ENCODE measurements around the gene MITF.

MITF gene, protein sequence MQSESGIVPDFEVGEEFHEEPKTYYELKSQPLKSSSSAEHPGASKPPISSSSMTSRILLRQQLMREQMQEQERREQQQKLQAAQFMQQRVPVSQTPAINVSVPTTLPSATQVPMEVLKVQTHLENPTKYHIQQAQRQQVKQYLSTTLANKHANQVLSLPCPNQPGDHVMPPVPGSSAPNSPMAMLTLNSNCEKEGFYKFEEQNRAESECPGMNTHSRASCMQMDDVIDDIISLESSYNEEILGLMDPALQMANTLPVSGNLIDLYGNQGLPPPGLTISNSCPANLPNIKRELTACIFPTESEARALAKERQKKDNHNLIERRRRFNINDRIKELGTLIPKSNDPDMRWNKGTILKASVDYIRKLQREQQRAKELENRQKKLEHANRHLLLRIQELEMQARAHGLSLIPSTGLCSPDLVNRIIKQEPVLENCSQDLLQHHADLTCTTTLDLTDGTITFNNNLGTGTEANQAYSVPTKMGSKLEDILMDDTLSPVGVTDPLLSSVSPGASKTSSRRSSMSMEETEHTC

DNA sequence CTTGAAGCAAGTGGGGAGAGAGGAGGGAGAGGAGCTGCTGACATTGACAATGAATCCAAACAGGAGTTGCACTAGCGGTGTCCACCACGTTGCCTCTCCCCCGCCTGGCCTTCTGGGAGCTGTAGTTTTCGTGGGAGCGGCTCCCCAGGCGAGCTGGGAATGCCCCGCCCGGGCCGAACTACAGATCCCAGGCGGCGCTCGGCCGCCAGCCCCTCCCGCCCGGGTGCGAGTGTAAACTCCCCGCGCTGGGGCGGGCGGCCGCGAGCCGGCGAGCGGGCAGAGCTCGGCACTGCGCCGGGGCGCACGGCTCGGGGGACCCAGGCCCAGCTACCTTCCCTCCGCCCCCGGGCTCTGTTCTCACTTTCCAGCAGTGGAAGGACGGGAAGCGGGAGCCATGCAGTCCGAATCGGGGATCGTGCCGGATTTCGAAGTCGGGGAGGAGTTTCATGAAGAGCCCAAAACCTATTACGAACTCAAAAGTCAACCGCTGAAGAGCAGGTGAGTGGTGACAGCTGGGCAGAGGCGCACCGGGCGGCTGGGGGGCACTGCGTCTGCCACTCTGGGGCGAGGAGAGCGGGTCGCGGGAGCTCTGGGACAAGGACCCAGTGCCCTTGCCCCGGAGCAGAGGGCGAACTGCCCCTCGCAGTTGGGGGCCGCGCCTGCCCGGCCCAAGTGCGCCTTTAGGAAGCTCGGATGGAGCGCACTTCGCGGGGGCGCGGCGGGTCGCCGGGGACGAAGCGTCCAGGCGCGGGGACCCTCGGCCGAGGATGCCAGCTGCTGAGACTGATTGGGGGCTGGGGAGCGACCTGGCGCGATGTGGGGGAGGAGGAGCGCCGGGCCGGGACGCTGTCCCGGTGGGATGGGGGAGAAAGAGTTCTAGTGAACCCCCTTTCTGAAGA, at the start of gene MITF:
Gene MITF, plus strand, starts transcription at position 261 of the 899 bp plus-strand sequence. Its CDS starts 134 bp downstream, at position 395.
- peak; percentile 96 for DNase-seq

DNA sequence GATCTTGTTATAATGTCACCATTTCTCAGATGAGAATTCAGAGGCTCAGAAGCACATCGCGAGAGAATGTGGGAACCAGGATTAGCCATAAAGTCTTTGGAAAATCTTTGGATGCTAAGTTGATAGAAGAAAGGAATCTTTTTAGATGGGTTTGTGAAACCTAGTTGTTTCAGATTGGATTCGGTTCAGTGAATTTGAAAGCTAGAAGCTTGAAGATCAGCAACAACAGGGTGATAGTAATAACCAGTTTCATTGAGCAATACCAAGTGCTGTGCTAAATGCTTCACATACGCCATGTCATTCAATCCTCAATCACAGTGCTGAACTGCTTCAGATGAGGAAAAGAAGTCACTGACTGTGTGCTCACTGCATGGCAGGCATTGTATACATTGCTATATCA, 47.4 kb upstream of the MITF start:
- peak; percentile 41 for DNase-seq

DNA sequence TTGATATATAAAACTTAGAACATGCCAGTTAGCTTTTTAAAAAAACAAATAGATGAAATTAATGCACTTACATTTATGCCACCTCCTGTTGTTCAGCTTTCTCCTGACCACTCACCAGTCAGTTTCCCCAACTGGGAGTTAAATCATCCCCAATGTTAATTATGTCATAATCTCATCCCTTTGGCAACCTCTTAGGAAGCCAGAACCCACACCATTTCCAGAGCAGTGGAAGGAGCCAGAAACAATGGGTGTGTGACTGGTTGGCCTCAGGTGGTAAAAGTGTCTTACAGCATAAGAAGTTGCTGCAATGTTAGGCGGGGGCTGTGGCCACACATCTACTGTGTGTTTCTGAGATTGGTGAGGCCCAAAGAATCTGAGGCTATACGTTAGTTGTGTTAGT, 46.5 kb upstream of the MITF start:
- DNase-seq, result peak; percentile 34

DNA sequence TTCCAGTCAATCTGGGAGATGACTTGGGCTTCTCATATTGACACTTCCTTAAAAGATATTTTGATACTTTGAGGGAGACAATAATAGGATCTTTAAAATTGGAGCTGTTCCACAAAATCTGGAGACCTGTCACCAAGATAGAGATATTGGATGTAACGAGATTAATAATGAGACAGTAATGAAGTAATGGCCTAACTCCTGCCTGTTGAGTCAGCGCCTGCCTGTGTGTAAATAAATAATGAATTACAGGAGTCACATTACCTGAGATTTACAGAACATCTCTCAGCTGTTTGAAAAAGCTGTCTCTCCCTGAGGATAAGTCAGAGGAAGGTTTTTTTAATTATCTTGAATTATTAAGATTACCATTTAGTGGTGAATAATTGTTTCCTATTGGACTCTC, 43.8 kb upstream of the MITF start:
- DNase-seq, result no peak

- no peak for DNase-seq
These were observed 43.3 kb upstream of the MITF start for GRCh38 chr3:69695933-69696332.

GRCh38 chr3:69696367-69696766, 42.9 kb upstream of the MITF start:
- no peak for DNase-seq

GRCh38 chr3:69697381-69697780, 41.9 kb upstream of the MITF start:
- DNase-seq, result peak; percentile 59

DNA sequence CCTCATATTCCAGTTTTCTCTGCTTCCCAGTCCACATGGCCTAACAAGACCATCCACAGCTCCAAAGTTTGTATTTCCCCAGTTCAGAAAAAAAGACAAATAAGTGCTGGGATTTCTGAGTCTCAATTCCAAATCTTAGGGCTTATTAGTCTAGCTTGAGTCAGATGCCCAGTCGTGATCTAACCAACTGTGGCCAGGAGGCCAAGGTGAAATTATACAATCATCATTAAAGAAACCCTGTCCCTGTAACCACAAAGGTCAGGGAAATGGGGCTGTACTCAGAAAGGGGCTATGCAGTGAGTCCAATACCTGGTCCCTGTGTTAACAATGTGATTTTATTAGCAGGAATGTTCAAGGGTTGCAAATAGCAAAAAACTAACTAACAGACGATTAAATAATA, 40.5 kb upstream of the MITF start:
- no peak for DNase-seq

- DNase-seq, result no peak
These were observed 40.1 kb upstream of the MITF start for GRCh38 chr3:69699183-69699582.

GRCh38 chr3:69700949-69701348, 38.3 kb upstream of the MITF start:
- DNase-seq, result no peak

DNA sequence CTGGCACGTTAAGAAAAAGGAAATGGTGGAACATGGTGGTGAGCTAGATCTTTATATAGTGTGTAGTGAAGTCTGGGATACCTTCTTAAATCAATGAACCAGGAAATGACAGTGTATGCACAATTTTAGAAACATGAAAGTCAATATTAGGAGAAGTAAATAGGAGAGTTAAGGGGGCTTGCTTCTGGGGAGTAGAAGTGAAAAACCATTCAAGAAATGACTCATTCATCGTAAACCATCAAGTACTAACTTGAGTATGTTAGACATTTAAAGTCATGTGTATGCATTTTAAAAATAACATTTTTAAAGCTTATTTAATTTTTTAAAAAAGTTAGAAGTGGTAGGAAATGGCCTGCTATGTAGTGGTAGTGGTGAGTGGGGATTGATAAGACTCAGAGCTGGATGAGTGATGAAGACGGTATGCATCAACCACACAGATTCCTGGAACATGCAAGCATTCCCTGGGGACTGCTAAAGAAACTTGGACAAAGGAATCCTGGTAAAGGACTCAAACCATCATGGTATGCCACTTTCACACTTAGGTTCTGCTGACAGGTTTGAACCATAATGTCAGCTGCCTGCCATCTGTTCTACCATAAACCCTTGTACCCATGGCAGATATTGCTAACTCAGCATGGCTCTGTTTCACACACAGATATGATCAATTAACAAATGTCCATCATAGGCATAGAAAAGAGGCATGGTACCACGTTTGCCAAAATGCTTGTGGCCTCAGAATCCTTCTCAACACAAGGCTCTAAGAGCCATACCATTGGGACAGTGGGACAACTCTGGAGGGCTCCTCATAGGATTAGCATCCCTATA, 28.9 kb upstream of the MITF start:
- no peak for DNase-seq

DNA sequence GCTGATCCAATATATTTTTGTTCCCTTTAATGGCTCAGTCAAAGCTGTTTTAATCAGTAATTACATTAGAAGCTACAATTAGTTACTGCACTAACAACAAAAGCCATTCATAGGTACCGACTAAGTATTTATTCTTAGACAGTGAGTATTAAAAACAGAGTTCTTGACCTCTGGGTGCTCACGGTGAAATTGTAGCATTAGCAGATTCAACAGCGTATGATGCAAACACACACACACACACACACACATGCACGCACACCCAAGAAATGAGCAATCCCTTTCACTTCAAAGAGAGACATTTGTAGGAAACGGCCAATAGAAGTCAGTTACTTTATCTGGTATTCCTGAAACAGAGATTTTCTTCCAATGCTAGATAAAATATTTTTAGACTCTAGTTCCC, 27.0 kb upstream of the MITF start:
- DNase-seq, result no peak

DNA sequence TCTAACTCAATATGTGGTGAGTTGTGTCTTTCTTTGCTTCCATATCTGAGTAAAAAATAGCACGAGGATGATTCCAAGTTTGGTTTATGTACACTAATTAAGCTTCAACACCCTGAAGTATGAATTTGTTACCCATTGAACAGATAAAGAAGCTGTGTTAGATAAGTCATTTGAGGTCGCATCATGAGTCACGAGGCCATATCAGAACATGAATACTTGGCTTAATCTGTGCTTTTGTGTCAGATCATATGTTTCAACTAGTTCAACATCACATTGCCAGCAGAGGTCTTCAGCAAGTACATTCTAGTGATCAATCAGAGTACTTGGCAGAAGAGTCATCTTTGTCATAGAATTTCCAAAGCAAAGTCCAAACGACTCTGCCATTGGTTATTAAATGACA, 26.3 kb upstream of the MITF start:
- no peak for DNase-seq

DNA sequence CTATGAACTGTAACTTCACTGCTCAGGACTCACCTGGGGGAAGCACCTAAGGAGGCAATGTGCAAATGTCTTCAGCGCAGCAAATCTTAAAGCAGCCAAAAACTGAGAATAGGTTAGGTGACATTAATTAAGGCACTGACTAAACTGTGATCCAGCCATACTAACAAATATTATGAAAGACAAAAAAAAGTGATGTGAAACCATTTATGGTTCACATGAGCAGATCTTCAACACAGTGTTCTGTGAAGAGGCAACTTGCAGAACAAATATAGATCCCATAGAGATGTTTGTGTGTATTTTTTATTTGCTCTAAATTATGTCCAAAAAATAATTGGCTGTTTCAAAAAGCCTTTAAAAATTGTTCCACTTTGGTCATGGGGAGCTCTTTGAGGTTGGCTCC, 24.1 kb upstream of the MITF start:
- DNase-seq, result peak; percentile 54

DNA sequence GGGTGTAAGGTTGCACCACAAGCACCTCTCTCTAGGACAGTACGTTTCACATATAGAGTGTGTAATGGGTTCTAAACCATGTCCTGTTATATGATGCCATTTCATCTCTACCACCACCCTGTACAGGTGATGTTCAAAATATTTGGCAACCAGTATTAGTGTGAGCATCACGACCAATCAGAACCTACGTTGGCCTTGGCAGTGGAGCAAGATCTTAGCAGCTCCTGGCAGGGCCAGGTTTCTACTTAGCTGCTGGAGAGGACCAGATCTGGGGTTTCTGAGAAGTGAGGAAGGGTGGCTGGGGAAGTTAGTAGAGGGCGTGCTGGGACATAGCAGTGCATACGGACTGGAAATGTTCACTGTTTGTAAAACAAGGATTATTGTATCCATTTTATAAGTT, 23.1 kb upstream of the MITF start:
- DNase-seq, result no peak

GRCh38 chr3:69718866-69719586, 20.2 kb upstream of the MITF start:
- no peak for DNase-seq

DNA sequence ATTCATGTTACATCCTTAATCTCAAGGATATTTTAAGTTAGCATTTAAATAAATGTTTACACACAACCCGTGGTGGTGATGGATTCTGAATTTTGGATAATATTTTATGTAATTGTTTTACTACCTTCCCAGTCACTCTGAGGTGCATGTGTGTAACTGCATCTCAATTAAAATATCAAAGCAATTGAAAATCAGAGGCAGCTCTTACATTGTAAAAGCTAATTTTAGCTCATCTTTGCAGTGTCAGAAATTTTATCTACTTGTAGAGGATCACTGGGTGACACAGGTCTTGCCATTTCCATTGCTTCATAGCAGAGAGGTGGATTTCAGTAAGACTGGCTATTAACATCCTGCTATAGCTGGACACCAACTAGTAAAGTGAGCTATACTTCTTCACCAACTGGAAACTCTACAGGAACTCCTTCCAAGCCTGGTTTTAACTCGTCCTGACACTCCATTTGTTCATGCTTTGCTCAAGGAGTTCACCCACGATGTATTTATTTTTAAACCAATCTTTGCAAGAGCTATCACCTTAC, 19.6 kb upstream of the MITF start:
- no peak for DNase-seq

DNA sequence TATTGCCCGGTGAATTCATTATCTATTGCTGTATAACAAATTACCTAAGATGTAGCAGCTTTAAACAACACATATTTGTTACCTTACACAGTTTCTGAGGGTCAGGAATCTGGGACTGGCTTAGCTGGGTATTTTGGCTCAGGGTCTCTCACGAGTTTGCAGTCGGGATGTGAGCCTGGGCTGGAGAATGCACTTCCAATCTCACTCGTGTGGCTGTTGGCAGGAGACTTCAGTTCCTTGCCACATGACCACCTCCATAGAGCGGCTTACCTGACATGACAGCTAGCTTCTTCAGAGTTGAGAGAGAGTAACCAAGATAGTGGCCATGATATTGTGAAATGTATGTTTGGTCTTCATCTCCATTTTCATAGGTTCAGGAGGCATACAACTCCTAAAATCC, 18.4 kb upstream of the MITF start:
- no peak for DNase-seq

DNA sequence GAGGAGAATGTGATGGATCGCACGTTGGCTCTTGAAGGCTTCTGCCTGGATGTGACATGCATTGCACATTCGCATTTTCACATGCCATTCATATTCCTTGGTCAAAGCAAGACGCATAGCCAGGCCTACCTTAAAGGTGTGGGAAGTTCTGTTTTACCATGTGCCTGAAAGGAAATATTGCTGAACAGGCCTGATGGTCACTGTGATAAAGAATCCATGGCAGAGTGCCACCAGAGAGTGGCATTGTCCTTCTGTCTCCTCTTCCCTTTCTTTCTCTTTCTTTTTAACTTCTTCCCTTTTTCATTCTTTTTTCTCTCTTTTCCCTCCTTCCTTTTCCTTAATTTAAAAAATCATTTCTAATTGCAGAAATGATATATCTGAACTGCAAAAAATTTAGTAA, 15.9 kb upstream of the MITF start:
- no peak for DNase-seq

- DNase-seq, result no peak
These were observed 14.4 kb upstream of the MITF start for GRCh38 chr3:69724722-69725435.

DNA sequence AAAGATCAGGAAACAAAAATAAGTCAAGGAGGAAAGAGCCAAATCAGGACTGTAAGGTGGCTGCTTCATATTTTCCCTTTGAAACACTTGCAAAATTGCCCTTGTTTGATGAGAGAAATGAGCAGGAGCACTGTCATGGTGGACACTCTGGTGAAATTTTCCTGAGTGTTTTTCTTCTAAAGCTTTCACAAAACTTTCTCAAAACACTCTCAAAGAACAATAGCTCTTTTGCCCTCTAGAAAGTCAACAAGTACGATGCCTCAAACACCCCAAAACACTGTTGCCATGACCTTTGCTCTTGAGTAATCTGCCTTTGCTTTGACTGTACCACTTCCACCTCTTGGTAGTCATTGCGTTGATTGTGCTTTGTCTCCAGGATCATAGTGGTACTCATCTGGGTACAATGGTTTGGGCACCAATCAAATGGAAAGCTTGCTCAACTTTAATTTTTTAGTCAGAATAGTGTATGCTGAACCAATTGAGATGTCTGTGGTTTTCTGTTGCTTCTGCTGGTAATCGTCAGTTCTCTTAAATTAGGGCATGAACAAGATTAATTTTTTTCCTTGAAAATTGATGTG, 13.2 kb upstream of the MITF start:
- DNase-seq, result no peak

All from suppressor macrophage treated with lipopolysaccharide for 4 hours (primary cell).